ENCODE measurements around the gene ACP5. TPM values are rescaled to one million over a fixed set of nuclear protein-coding genes. Genes with fewer than 3 reads are reported as not detected.
A peak's percentile ranks its signal among the peaks of the same experiment; 100 is the strongest.
"Not testable (repeated sequence)": the region's sequence is repeated elsewhere in the genome, so short reads cannot be mapped to it uniquely, and the experiment has no call there.

ACP5 gene
- total and polyA plus RNA-seq, 8 donors, result 1.5 to 299 (median 3.5) TPM

DNA sequence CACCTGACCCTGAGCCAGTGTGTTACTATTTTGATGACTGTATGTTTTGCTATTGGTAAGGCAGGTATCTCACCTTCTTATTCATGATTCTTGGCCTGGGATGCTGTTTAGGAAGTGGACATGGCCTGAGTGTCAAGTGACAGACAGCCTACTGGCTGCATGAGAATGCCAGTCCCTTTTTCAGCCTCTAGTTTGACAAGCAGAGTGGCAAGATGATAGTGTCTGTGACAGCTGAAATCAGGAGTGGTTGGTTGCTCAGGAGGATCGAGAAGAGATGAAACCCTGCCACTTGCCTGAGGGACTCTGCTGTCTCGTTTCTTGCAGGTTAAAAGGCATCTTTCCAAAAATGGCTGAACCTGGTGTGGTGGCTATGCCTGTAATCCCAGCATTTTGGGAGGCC, 11.3 kb downstream of the ACP5 start:
- Histone ChIP-seq H3K4me1 (peaks cover 0 to 6% of the 10 kb centered on the region in 2 donors), H3K27ac (no peak overlapping the region), H3K4me3 (peak overlapping the region in 1 of 2 donors; percentile 25), H3K36me3 (no peaks in the 10 kb centered on the region), H3K27me3 (no peaks in the 10 kb centered on the region), H3K9me3 (no peaks in the 10 kb centered on the region)
- TF ChIP-seq CTCF (IDR thresholded peaks at IDR 0.05), result no peak
- DNase-seq, result no peak
- ATAC-seq, result no peak
- intact Hi-C loops (cut with DNase I), result no loop called here

DNA sequence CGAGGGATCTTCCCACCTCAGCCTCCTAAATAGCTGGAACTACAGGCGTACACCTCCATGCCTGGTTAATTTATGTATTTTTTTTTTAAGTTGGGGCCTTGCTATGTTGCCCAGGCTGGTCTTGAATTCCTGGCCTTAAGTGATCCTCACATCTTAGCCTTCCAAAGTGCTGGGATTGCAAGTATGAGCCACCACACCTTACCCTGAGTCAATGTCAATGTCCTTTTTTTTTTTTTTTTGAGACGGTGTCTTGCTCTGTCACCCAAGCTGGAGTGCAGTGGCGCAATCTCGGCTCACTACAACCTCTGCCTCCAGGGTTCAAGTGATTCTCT, 11.8 kb downstream of the ACP5 start:
- H3K4me1 ChIP-seq, result peaks cover under 1 to 11% of the 10 kb centered on the region in 2 donors
- ATAC-seq; H3K27ac ChIP-seq; H3K9me3 ChIP-seq; H3K36me3 ChIP-seq; H3K4me3 ChIP-seq; intact Hi-C loops (cut with DNase I); H3K27me3 ChIP-seq; DNase-seq: not testable (repeated sequence)

DNA sequence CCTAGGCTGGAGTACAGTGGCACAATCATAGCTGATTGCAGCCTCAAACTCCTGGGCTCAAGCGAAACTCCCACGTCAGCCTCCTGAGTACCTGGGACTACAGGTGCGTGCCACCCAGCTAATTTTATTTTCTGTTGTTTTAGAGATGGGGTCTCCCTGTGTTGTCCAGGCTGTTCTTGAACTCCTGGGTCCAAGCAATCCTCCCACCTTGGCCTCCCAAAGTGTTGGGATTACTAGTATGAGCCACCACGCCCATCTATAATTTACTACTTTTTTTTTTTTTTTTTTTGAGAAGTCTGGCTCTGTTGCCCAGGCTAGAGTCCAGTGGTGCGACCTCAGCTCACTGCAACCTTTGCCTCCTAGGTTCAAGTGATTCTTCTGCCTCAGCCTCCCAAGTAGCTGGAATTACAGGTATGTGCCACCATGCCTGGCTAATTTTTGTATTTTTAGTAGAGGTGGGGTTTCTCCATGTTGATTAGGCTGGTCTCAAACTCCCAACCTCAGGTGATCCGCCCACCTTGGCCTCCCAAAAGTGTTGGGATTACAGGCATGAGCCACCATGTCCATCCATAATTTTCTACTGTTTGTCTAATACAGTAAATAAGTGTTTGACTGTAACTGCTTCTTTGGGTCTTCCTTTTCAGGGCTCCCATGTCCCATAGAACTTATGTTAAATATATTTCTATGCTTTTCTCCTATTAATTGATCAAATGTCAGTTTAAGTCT, 13.2 kb downstream of the ACP5 start:
- peaks cover 8 to 25% of the 10 kb centered on the region in 2 donors for H3K4me1 ChIP-seq
- H3K9me3 ChIP-seq; DNase-seq; H3K36me3 ChIP-seq; intact Hi-C loops (cut with DNase I); H3K27ac ChIP-seq; ATAC-seq; H3K27me3 ChIP-seq; H3K4me3 ChIP-seq: not testable (repeated sequence)

- H3K4me1 ChIP-seq, result peaks cover 8 to 21% of the 10 kb centered on the region in 2 donors
- no peak overlapping the region for H3K4me3 ChIP-seq
- DNase-seq (no peak), ATAC-seq (no peak)
- no peaks in the 10 kb centered on the region for H3K36me3 ChIP-seq
- no peaks in the 10 kb centered on the region for H3K27me3 ChIP-seq
- intact Hi-C loops (cut with DNase I), result no loop called here
- no peak overlapping the region for H3K27ac ChIP-seq
- TF ChIP-seq CTCF (IDR thresholded peaks at IDR 0.05), result no peak
- H3K9me3 ChIP-seq, result no peaks in the 10 kb centered on the region
Measured at GRCh38 chr19:11563532-11563931, 13.9 kb downstream of the ACP5 start.

DNA sequence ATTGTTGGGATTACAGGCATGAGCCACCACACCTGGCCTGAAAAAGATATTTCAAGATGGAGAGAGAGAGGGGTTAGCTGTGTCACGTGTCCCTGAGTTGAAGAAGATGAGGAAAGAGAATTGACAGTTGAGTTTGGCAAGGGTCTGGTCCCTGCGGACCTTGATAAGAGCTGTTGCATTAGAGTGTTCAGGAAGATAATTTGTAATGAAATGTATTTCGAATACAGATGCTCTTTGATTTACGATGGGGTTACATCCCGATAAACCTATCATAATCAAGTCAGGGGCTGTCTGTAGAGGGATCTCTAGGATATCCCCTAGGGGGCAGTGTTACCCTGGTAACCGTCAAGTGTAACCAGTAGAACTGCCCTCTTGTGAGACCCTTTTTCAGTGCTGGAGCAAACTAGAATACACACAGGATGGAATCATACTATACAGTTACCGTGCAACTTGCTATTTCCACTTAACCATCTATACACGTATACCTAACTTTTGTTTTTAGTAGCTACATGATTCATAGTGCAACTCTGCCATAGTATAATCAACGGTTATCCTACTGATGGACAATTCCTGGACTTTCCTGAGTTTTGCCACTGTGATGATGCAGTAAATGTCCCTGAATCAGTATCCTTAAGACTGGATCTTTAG, 16.9 kb downstream of the ACP5 start:
- no peaks in the 10 kb centered on the region for H3K27me3 ChIP-seq
- DNase-seq (peak in 1 of 4 donors; percentile 74), ATAC-seq (peak; percentile 68)
- no peak overlapping the region for H3K27ac ChIP-seq
- peak overlapping the region in 1 of 2 donors; percentile 89 for H3K4me3 ChIP-seq
- H3K4me1 ChIP-seq, result peaks cover 14 to 48% of the 10 kb centered on the region in 2 donors
- H3K9me3 ChIP-seq, result no peaks in the 10 kb centered on the region
- intact Hi-C loops (cut with DNase I), result no loop called here
- peaks cover 0 to 10% of the 10 kb centered on the region in 2 donors for H3K36me3 ChIP-seq
- TF ChIP-seq CTCF (IDR thresholded peaks at IDR 0.05), result peak; percentile 61 to 77

Measured in left lung (tissue), 10 donors.